ENCODE measurements around the gene SNX33.

DNA sequence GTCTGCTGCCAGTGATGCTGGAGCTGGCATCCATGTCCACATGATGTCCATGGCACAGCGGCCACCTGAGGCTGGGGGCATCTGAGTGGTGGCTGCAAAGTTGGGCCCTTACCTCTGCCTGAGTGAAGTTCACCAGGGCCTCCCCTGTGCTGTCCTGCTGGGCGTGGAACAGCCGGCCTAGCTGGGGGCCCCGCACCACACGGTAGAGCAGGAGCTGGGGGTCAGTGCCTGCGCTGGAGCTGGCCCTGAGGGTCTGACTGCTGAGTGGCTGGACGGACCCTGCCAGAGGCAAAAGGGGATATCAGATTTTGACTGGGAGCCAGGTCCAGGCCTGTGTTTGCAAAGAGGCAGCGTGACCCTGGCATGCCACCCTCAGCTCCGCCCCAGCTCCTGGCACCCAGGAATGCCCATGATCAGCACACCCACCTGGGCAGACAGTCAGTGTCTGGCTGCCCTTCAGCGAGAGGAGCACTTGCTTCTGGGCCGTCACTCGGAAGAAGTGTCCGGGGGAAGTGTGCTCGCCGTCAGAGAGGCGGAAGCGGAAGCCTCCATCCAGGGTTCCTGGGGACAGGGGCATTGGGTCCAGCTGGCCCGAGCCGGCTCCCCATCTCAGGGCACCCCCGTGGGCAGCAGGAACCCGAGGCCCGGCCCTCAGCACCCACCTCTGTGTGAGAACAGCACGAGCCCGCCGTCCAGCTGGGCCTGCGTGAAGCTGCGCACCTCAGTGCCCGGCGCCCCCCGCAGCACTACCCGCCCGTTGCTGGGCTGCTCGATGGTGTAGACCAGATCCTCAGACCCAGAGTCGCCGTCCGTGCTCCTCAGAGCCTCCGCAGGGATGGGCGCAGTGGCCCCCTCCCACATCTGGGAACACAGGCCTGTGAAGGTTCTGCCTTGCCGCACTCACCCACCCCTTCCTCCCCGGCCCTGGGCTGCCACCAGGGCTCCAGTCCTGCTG is 34.7 kb downstream of the SNX33 start:
- TF ChIP-seq, protein P1, sequence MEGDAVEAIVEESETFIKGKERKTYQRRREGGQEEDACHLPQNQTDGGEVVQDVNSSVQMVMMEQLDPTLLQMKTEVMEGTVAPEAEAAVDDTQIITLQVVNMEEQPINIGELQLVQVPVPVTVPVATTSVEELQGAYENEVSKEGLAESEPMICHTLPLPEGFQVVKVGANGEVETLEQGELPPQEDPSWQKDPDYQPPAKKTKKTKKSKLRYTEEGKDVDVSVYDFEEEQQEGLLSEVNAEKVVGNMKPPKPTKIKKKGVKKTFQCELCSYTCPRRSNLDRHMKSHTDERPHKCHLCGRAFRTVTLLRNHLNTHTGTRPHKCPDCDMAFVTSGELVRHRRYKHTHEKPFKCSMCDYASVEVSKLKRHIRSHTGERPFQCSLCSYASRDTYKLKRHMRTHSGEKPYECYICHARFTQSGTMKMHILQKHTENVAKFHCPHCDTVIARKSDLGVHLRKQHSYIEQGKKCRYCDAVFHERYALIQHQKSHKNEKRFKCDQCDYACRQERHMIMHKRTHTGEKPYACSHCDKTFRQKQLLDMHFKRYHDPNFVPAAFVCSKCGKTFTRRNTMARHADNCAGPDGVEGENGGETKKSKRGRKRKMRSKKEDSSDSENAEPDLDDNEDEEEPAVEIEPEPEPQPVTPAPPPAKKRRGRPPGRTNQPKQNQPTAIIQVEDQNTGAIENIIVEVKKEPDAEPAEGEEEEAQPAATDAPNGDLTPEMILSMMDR (IDR thresholded peaks at IDR 0.05 in 4 of 5, conservative IDR thresholded peaks at IDR 0.05 in 1 of 5): no peak
- no peak for TF ChIP-seq POLR2A (IDR thresholded peaks at IDR 0.05)
